Stomach (tissue), 9 donors: Measurements from ENCODE around the gene METTL15. TPM values are rescaled to one million over a fixed set of nuclear protein-coding genes. Genes with fewer than 3 reads are reported as not detected.
"Not testable (repeated sequence)": the region's sequence is repeated elsewhere in the genome, so short reads cannot be mapped to it uniquely, and the experiment has no call there.

ENCODE experiments used
- DNase-seq, 2 donors: peaks; one replicate each; pipeline versions ENCODE4 v3.0.0 to v3.0.0-alpha.2; 2013 to 2019
- H3K27ac ChIP-seq, 5 donors: fragments of 200-600 bp in 4 of 5; sonication (generic) in 4 of 5; one replicate each; pipeline ENCODE4 v1.5.1; 2013 to 2019; ENCODE audit warnings: mild to moderate bottlenecking in 1 of 5, moderate library complexity in 1 of 5
- H3K27me3 ChIP-seq, 3 donors: fragments of 200-600 bp; sonication (generic); one replicate each; pipeline ENCODE4 v1.5.1; 2017 to 2019; ENCODE audit warnings: mixed run types in 1 of 3
- H3K36me3 ChIP-seq, 4 donors: fragments of 200-600 bp; sonication (generic); 1 replicate in 3 of 4; 2 replicates in 1 of 4; pipeline ENCODE4 v1.5.1; 2016 to 2019
- H3K4me1 ChIP-seq, 4 donors: fragments of 200-600 bp; sonication (generic); one replicate each; pipeline ENCODE4 v1.5.1; 2016 to 2019
- H3K4me3 ChIP-seq, 4 donors: fragments of 200-600 bp; sonication (generic) in 3 of 4; one replicate each; pipeline ENCODE4 v1.5.1; 2016 to 2019; ENCODE audit warnings: mild to moderate bottlenecking in 1 of 4
- H3K9me3 ChIP-seq, 4 donors: fragments of 200-600 bp; sonication (generic); one replicate each; pipeline ENCODE4 v1.5.1; 2016 to 2019
- EP300 ChIP-seq: sonication (generic); formaldehyde crosslinking; IDR thresholded peaks from one replicate; pipeline ENCODE4 v1.6.1; 2017; ENCODE audit warnings: antibody characterized with exemption
- POLR2A ChIP-seq, 4 donors: fragments of 450-650 bp; IDR thresholded peaks; one replicate each; pipeline ENCODE4 v1.6.1; 2016; ENCODE audit warnings: antibody characterized with exemption in 4 of 4, control low read depth in 2 of 4, mild to moderate bottlenecking in 1 of 4, moderate library complexity in 1 of 4
- POLR2AphosphoS5 ChIP-seq, 3 donors: sonication (generic); formaldehyde crosslinking; IDR thresholded peaks; one replicate each; pipeline ENCODE4 v1.6.1; 2016; ENCODE audit warnings: antibody characterized with exemption in 3 of 3
- WGBS, 5 donors: extraction: QIAGEN DNeasy Blood & Tissue Kit in 3 of 5; methylation state at CpG; one replicate each; pipeline versions ENCODE4 v1.1.5 to v1.1.7; 2013 to 2018; 5-methylcytosine and 5-hydroxymethylcytosine counted together
- intact Hi-C: fragments of 100-400 bp; cut with DNase I; formaldehyde crosslinking; loops from one replicate; pipeline ENCODE4 v1.15.1; 2023; ENCODE audit warnings: low total_unique reads
- polyA plus RNA-seq, 3 donors: library from polyadenylated mRNA; stranded (reverse); fragments of 200-250 nt; gene quantifications; one replicate each; pipeline ENCODE4 v1.2.3, GENCODE V29; 2013
- total RNA-seq, 5 donors: library from RNA; depleted of rRNA; stranded (reverse); fragments of >200 nt; gene quantifications; one replicate each; pipeline versions ENCODE4 v1.1.0 to v1.2.3, GENCODE V29; 2014 to 2016
- TF ChIP-seq, protein P1 (sequence below), 7 experiments: fragments of 450-650 bp in 4 of 7; fragments of 200-600 bp in 3 of 7; sonication (generic) in 3 of 7; IDR thresholded peaks; one replicate each; pipeline ENCODE4 v1.5.1; 2016 to 2019; ENCODE audit warnings: antibody characterized with exemption in 7 of 7, control low read depth in 2 of 7, mild to moderate bottlenecking in 1 of 7
- donor health status: healthy with polysubstance abuse.
- donor health status: Bipolar disorder and iron deficiency.
- donor health status: healthy.

The METTL15 gene
- total and polyA plus RNA-seq, 8 donors, result 0.58 to 21.7 (median 8.7) TPM

DNA sequence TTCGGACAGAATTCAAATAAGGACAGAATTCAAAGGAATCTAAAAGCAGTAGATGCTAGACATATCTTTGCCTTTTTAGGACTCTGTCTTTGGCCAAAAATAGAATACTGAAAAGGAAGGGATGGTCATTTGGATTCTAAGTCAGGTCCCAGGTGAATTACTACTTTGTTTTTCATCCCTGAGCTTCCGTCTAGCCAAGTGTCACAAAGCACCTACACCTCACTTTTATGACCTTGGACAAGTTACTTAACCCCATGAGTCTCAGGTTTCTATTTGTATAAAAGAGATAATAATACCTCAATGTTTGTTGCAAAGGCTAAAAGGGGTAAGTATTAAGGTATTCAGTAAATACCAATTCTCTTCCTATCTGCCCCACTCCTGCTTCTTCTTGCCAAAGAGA lies 7.5 kb upstream of the METTL15 start:
- WGBS, 5 donors, result 80 to 85% (median 80%) methylated on average over 2 of the region's 2 CpGs
- Histone ChIP-seq H3K4me1 (no peaks in the 10 kb centered on the region), H3K27me3 (no peaks in the 10 kb centered on the region), H3K27ac (no peak overlapping the region), H3K36me3 (no peaks in the 10 kb centered on the region), H3K9me3 (no peaks in the 10 kb centered on the region), H3K4me3 (no peak overlapping the region)
- intact Hi-C loops, result no loop called here
- TF ChIP-seq POLR2A (IDR thresholded peaks at IDR 0.05) (no peak), EP300 (no peak), POLR2AphosphoS5 (IDR thresholded peaks at IDR 0.05) (no peak)
- TF ChIP-seq, protein P1, sequence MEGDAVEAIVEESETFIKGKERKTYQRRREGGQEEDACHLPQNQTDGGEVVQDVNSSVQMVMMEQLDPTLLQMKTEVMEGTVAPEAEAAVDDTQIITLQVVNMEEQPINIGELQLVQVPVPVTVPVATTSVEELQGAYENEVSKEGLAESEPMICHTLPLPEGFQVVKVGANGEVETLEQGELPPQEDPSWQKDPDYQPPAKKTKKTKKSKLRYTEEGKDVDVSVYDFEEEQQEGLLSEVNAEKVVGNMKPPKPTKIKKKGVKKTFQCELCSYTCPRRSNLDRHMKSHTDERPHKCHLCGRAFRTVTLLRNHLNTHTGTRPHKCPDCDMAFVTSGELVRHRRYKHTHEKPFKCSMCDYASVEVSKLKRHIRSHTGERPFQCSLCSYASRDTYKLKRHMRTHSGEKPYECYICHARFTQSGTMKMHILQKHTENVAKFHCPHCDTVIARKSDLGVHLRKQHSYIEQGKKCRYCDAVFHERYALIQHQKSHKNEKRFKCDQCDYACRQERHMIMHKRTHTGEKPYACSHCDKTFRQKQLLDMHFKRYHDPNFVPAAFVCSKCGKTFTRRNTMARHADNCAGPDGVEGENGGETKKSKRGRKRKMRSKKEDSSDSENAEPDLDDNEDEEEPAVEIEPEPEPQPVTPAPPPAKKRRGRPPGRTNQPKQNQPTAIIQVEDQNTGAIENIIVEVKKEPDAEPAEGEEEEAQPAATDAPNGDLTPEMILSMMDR (IDR thresholded peaks at IDR 0.05), result no peak
- DNase-seq, result no peak

DNA sequence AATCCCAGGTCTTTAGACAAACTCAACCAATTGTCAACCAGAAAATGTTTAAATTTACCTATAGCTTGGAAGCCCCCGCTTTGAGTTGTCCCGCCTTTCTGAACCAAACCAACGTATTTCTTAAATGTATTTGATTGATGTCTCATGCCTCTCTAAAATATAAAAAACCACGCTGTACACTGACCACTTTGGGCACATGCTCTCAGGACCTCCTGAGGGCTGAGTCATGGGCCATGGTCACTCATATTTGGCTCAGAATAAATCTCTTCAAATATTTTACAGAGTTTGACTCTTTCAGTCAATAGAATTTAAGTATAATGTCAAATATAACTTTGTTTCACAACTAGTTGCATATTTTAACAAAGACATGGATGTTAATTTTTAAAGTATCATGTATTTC lies 5.9 kb upstream of the METTL15 start:
- DNase-seq, H3K9me3 ChIP-seq, intact Hi-C loops, H3K27me3 ChIP-seq, H3K27ac ChIP-seq, H3K36me3 ChIP-seq, H3K4me1 ChIP-seq, H3K4me3 ChIP-seq: not testable (repeated sequence)
- 92 to 99% (median 96%) methylated on average over 4 of the region's 4 CpGs for WGBS, 5 donors

- no peaks in the 10 kb centered on the region for H3K27me3 ChIP-seq
- no peaks in the 10 kb centered on the region for H3K9me3 ChIP-seq
- H3K27ac ChIP-seq, result no peak overlapping the region
- H3K4me3 ChIP-seq, result no peak overlapping the region
- intact Hi-C loops, result no loop called here
- WGBS, 5 donors, result 89 to 94% (median 93%) methylated on average over 1 of the region's 1 CpG
- no peaks in the 10 kb centered on the region for H3K36me3 ChIP-seq
- DNase-seq, result no peak
- no peak for TF ChIP-seq POLR2A (IDR thresholded peaks at IDR 0.05)
- TF ChIP-seq EP300, result no peak
- TF ChIP-seq, protein P1 (IDR thresholded peaks at IDR 0.05), result no peak
- no peak for TF ChIP-seq POLR2AphosphoS5 (IDR thresholded peaks at IDR 0.05)
- H3K4me1 ChIP-seq, result peaks cover 7 to 23% (median 21%) of the 10 kb centered on the region in 4 donors
Measured at GRCh38 chr11:28104425-28104824, 3.8 kb upstream of the METTL15 start.

DNA sequence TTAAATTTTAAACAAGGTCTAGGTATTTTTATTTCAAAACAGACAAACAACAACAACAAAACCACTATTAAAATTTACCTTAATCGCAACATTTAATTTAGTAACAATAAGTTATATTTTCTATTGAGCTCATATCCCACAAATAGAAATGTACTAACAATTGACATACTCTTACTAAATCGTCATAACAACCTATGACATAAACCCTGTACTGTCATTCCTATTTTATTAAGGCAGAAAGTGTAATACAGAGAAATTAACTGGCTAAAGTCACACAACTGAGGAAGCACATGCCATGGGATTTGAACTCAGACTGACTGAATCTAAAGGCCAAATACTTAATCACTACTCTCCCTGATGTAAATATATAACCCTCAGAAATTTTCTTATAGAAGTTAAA lies 3.2 kb upstream of the METTL15 start:
- WGBS, 5 donors, result 90 to 94% (median 93%) methylated on average over 2 of the region's 2 CpGs
- H3K4me1 ChIP-seq, result peaks cover 13 to 28% (median 25%) of the 10 kb centered on the region in 4 donors
- H3K36me3 ChIP-seq, result no peaks in the 10 kb centered on the region
- H3K27me3 ChIP-seq, result no peaks in the 10 kb centered on the region
- TF ChIP-seq POLR2AphosphoS5 (IDR thresholded peaks at IDR 0.05) (no peak), EP300 (no peak), POLR2A (IDR thresholded peaks at IDR 0.05) (no peak)
- TF ChIP-seq, protein P1 (IDR thresholded peaks at IDR 0.05), result no peak
- no peak overlapping the region for H3K4me3 ChIP-seq
- DNase-seq, result no peak
- no peaks in the 10 kb centered on the region for H3K9me3 ChIP-seq
- H3K27ac ChIP-seq, result no peak overlapping the region
- intact Hi-C loops, result no loop called here

DNA sequence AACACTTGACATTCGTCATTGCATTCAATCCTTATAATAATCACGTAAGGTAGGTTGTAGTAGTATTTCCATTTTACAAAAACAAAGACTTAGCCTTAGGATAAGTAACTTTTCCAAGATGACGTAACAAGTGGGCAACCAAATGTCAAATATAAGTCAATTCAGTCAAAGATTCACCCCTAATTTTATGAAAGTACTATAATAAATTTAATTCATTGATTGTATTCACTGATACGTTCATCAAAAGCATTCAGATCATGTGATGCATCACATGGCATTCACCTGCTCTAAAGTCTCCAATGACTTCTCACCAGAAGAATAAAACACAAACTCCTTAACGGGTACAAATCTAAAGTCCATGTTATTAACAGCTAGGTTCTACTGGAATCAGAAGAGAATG lies 2.3 kb upstream of the METTL15 start:
- no peak overlapping the region for H3K27ac ChIP-seq
- no peaks in the 10 kb centered on the region for H3K9me3 ChIP-seq
- no peaks in the 10 kb centered on the region for H3K27me3 ChIP-seq
- no peak for DNase-seq
- TF ChIP-seq POLR2A (IDR thresholded peaks at IDR 0.05), result no peak
- TF ChIP-seq, protein P1 (IDR thresholded peaks at IDR 0.05), result no peak
- TF ChIP-seq EP300, result no peak
- TF ChIP-seq POLR2AphosphoS5 (IDR thresholded peaks at IDR 0.05), result no peak
- WGBS, 5 donors, result 80 to 84% (median 83%) methylated on average over 5 of the region's 5 CpGs
- intact Hi-C loops, result no loop called here
- H3K36me3 ChIP-seq, result no peaks in the 10 kb centered on the region
- no peak overlapping the region for H3K4me3 ChIP-seq
- peaks cover 14 to 32% (median 30%) of the 10 kb centered on the region in 4 donors for H3K4me1 ChIP-seq
